DOHH2 (cell line): Measurements from ENCODE around the gene PPP6R3.

Experiments used
- H3F3A ChIP-seq: fragments of 200-600 bp; sonication (generic), shearing (Covaris generic); 2 replicates; pipeline ENCODE4 v1.6.0; 2016; ENCODE audit warnings: antibody characterized with exemption, mild to moderate bottlenecking; ENCODE audit not compliant: control insufficient read depth, insufficient read depth
- H3K27ac ChIP-seq: fragments of 200-600 bp; sonication (generic); 2 replicates; pipeline ENCODE4 v1.5.1; 2014; ENCODE audit warnings: low read depth, mild to moderate bottlenecking, low read length, moderate library complexity
- H3K27me3 ChIP-seq: fragments of 200-600 bp; sonication (generic); 2 replicates; pipeline ENCODE4 v1.6.1; 2014; ENCODE audit warnings: mild to moderate bottlenecking, low read length, mixed read lengths; ENCODE audit not compliant: control insufficient read depth
- H3K36me3 ChIP-seq: fragments of 200-600 bp; sonication (generic); 2 replicates; pipeline ENCODE4 v1.6.1; 2014; ENCODE audit warnings: mild to moderate bottlenecking, low read length, moderate library complexity, mixed read lengths; ENCODE audit not compliant: control insufficient read depth
- H3K4me1 ChIP-seq: fragments of 200-600 bp; sonication (generic); 2 replicates; pipeline ENCODE4 v1.6.1; 2014; ENCODE audit warnings: mild to moderate bottlenecking, low read length, mixed read lengths; ENCODE audit not compliant: control insufficient read depth
- H3K4me2 ChIP-seq: fragments of 200-600 bp; sonication (generic); 2 replicates; pipeline ENCODE4 v1.6.0; 2014; ENCODE audit warnings: mild to moderate bottlenecking, low read length, moderate library complexity
- H3K4me3 ChIP-seq: fragments of 200-600 bp; sonication (generic); 2 replicates; pipeline ENCODE4 v1.5.1; 2014; ENCODE audit warnings: mild to moderate bottlenecking, low read length, mixed read lengths
- H3K79me2 ChIP-seq: fragments of 200-600 bp; sonication (generic); 2 replicates; pipeline ENCODE4 v1.6.1; 2014; ENCODE audit warnings: mild to moderate bottlenecking, low read length, mixed read lengths; ENCODE audit not compliant: control insufficient read depth
- H3K9me2 ChIP-seq: fragments of 200-600 bp; sonication (generic); replicated peaks from 2 replicates; pipeline ENCODE4 v1.6.1; 2014; ENCODE audit warnings: mild to moderate bottlenecking, low read length, mixed read lengths; ENCODE audit not compliant: control insufficient read depth
- H3K9me3 ChIP-seq: fragments of 200-600 bp; sonication (generic); 2 replicates; pipeline ENCODE4 v1.6.1; 2014; ENCODE audit warnings: antibody characterized with exemption, low read length, mixed read lengths; ENCODE audit not compliant: control insufficient read depth, insufficient read depth
- H4K20me1 ChIP-seq: fragments of 200-600 bp; sonication (generic); 2 replicates; pipeline ENCODE4 v1.6.0; 2014; ENCODE audit warnings: low read depth, mild to moderate bottlenecking, antibody characterized with exemption, low read length, moderate library complexity; ENCODE audit not compliant: control insufficient read depth, insufficient read depth
- CTCF ChIP-seq: fragments of 200-600 bp; sonication (generic); IDR thresholded peaks from one replicate; pipeline ENCODE4 v1.5.1; 2014; ENCODE audit warnings: antibody characterized with exemption, mild to moderate bottlenecking, low read depth, low read length; ENCODE audit not compliant: poor library complexity, severe bottlenecking
- EZH2phosphoT487 ChIP-seq: fragments of 200-600 bp; sonication (generic); IDR thresholded peaks from 2 replicates; pipeline ENCODE4 v1.6.1; 2017; ENCODE audit warnings: borderline replicate concordance, mild to moderate bottlenecking, antibody characterized with exemption, low read length, moderate library complexity, mixed read lengths

Gene PPP6R3

DNA sequence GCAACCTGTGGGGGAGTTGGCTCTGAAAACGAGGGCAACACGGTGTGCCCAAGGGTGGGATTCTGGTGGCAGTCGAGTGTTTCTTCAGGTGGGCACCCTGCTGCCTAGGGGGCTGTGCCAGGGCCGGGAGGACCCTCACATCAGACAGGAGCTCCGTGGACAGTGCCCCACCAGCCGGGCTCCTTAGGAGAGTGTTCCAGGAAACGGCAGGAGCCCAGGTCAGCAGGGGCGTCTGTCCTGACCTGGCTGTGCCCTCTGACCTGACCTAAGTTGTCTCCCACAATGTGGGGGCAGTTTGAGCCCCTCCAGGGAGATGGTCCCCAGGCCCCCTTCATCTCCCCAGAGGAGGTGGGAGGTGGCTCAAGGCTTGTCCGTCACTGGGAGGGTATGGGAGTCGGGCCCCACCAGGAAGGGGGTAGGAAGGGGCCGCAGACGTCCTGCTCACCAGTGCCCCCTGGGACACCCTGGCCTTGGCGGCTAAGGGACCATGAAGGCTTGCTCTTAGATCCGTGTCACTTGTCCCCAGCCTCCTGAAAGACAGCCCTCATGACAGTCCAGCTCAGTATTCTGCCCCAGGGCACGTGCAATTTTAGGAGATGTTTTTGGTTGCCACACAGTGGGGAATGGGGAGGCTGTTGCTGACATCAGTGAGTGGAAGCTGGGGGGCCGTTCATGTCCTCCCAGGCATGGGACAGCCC is 191.6 kb downstream of the PPP6R3 start:
- Histone ChIP-seq H3K9me3 (no peaks in the 10 kb centered on the region), H3K27me3 (peaks cover 11% of the 10 kb centered on the region), H3F3A (no peaks in the 10 kb centered on the region), H3K4me1 (peaks cover 8% of the 10 kb centered on the region), H3K36me3 (no peaks in the 10 kb centered on the region), H4K20me1 (no peaks in the 10 kb centered on the region), H3K4me3 (no peak overlapping the region), H3K27ac (no peak overlapping the region), H3K4me2 (no peak overlapping the region; the same call in 1 of the 2 replicates), H3K79me2 (no peaks in the 10 kb centered on the region), H3K9me2 (no peaks in the 10 kb centered on the region)
- TF ChIP-seq EZH2phosphoT487 (no peak), CTCF (no peak)

- H3K9me2 ChIP-seq: no peaks in the 10 kb centered on the region
- no peaks in the 10 kb centered on the region for H3F3A ChIP-seq
- no peak overlapping the region; the same call in 1 of the 2 replicates for H3K4me2 ChIP-seq
- no peak overlapping the region for H3K27ac ChIP-seq
- peaks cover 6% of the 10 kb centered on the region; the same call in 1 of the 2 replicates for H3K27me3 ChIP-seq
- H4K20me1 ChIP-seq: no peaks in the 10 kb centered on the region
- H3K79me2 ChIP-seq: no peaks in the 10 kb centered on the region
- H3K4me1 ChIP-seq: peaks cover 8% of the 10 kb centered on the region
- no peaks in the 10 kb centered on the region for H3K9me3 ChIP-seq
- TF ChIP-seq CTCF (no peak), EZH2phosphoT487 (no peak)
- no peak overlapping the region for H3K4me3 ChIP-seq
- H3K36me3 ChIP-seq: no peaks in the 10 kb centered on the region
Measured at GRCh38 chr11:68652683-68653156, 192.2 kb downstream of the PPP6R3 start.

DNA sequence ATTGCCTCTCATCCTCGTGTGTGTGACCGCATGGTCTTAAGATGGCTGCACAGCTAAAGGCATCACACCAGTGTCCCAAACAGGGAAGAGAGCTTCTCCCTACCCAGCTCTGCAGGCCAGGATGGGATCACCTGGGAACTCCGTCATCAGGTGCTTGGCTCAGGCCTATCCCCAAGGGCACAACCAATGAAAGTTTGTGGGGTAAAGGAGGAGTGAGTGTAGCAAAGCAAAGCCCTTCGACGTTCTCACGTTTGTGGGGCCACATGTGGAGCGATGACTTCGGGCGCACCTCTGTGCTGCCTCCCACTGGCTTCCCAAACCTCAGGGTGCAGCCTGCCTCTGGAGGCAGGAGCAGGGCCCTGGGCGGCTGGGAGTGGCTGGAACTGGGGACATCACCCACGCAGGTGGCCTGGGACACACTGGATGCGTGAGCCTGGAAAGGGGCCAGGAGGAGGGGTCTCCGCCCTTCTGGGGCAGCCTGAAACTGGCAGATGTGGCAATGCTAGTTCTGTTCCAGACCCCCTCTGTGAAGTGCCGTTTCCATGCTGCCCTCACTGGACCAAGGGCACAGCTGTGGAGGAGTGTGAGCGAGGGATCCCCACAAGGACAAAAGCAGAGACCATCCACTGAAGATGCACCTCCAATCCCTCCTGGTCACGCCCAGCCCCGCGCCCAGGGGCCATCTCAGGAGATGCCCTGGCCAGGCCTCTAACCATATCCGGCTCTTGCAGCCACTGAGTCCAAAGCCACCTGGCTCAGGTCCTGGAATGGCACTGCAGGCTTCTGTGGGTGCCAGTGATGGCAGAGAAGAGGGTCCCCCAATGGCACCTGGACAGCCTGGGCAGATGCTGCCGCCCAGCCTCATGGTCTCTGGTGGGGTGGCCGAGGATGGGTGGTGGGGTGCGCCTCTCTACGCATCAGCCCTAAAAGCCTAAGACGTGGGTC is 193.2 kb downstream of the PPP6R3 start:
- Histone ChIP-seq H3K79me2 (no peaks in the 10 kb centered on the region), H3K9me2 (no peaks in the 10 kb centered on the region), H3K27me3 (peaks cover 6% of the 10 kb centered on the region; the same call in 1 of the 2 replicates), H3K9me3 (no peaks in the 10 kb centered on the region), H3F3A (no peaks in the 10 kb centered on the region), H3K27ac (no peak overlapping the region), H3K4me3 (no peak overlapping the region), H4K20me1 (no peaks in the 10 kb centered on the region), H3K36me3 (no peaks in the 10 kb centered on the region), H3K4me1 (peaks cover 8% of the 10 kb centered on the region), H3K4me2 (no peak overlapping the region)
- TF ChIP-seq CTCF (no peak), EZH2phosphoT487 (no peak)
